Spinal cord (tissue), 10 donors: ENCODE results near the gene STMN3. TPM values are rescaled to one million over a fixed set of nuclear protein-coding genes. Genes with fewer than 3 reads are reported as not detected.
"Not testable (repeated sequence)": the region's sequence is repeated elsewhere in the genome, so short reads cannot be mapped to it uniquely, and the experiment has no call there.

Experiments
- DNase-seq, 6 donors: peaks; one replicate each; pipeline versions ENCODE4 v3.0.0 to v3.0.0-alpha.2; 2013 to 2015; ENCODE audit warnings: low spot score in 6 of 6, low read depth in 4 of 6
- H3K27ac ChIP-seq: one replicate; pipeline ENCODE4 v1.5.1; 2013; ENCODE audit warnings: low read depth, low read length, control low read depth
- H3K27me3 ChIP-seq: one replicate; pipeline ENCODE4 v1.6.1; 2013; ENCODE audit warnings: low read length; ENCODE audit not compliant: control insufficient read depth, insufficient read depth
- H3K36me3 ChIP-seq: one replicate; pipeline ENCODE4 v1.6.1; 2013; ENCODE audit warnings: low read length; ENCODE audit not compliant: control insufficient read depth, insufficient read depth
- H3K4me1 ChIP-seq: one replicate; pipeline ENCODE4 v1.6.1; 2013; ENCODE audit warnings: low read length; ENCODE audit not compliant: control insufficient read depth, insufficient read depth
- H3K4me3 ChIP-seq: one replicate; pipeline ENCODE4 v1.5.1; 2013; ENCODE audit warnings: low read depth, low read length, control low read depth
- H3K9me3 ChIP-seq: one replicate; pipeline ENCODE4 v1.6.1; 2013; ENCODE audit warnings: low read length; ENCODE audit not compliant: control insufficient read depth, insufficient read depth
- WGBS: methylation state at CpG from one replicate; pipeline ENCODE4 v1.1.5; 2013; ENCODE audit warnings: missing lambda C conversion rate; ENCODE audit not compliant: insufficient coverage; 5-methylcytosine and 5-hydroxymethylcytosine counted together
- polyA plus RNA-seq, 2 donors: library from polyadenylated mRNA; unstranded; fragments of 120-200 nt; gene quantifications; one replicate each; pipeline ENCODE4 v1.2.1, GENCODE V29; 2013; ENCODE audit not compliant: insufficient read length in 2 of 2
- total RNA-seq, 2 donors: library from RNA; depleted of rRNA in 1 of 2; stranded (reverse); fragments of 120-200 nt in 1 of 2; fragments of >200 nt in 1 of 2; gene quantifications; one replicate each; pipeline versions ENCODE4 v1.2.3 to v1.2.4, GENCODE V29; 2013 to 2014
- donor health status: healthy.

STMN3 gene
- total and polyA plus RNA-seq, 4 donors, result 137 to 495 (median 318) TPM

GRCh38 chr20:63648895-63649589, 4.2 kb downstream of the STMN3 start:
- Histone ChIP-seq H3K4me3 (no peak overlapping the region), H3K9me3 (no peaks in the 10 kb centered on the region), H3K27ac (no peak overlapping the region), H3K4me1 (peaks cover 21% of the 10 kb centered on the region), H3K27me3 (no peaks in the 10 kb centered on the region), H3K36me3 (peaks cover 31% of the 10 kb centered on the region)
- WGBS, result 84% methylated on average over 9 of the region's 11 CpGs
- DNase-seq, result no peak

- Histone ChIP-seq H3K27me3 (no peaks in the 10 kb centered on the region), H3K4me3 (no peak overlapping the region), H3K9me3 (no peaks in the 10 kb centered on the region), H3K27ac (no peak overlapping the region), H3K4me1 (peaks cover 15% of the 10 kb centered on the region), H3K36me3 (peaks cover 40% of the 10 kb centered on the region)
- WGBS, result no CpG with 5 or more reads among the region's 6 CpGs
- no peak for DNase-seq
These were observed 5.0 kb downstream of the STMN3 start for GRCh38 chr20:63648190-63648589.

GRCh38 chr20:63645218-63645617, 8.0 kb downstream of the STMN3 start:
- no peak overlapping the region for H3K27ac ChIP-seq
- no peak for DNase-seq
- 79% methylated on average over 4 of the region's 4 CpGs for WGBS
- peaks cover 49% of the 10 kb centered on the region for H3K36me3 ChIP-seq
- peaks cover 11% of the 10 kb centered on the region for H3K4me1 ChIP-seq
- no peaks in the 10 kb centered on the region for H3K27me3 ChIP-seq
- H3K9me3 ChIP-seq, result no peaks in the 10 kb centered on the region
- no peak overlapping the region for H3K4me3 ChIP-seq

- Histone ChIP-seq H3K36me3 (peaks cover 55% of the 10 kb centered on the region), H3K27me3 (no peaks in the 10 kb centered on the region), H3K4me3 (no peak overlapping the region), H3K9me3 (no peaks in the 10 kb centered on the region), H3K27ac (no peak overlapping the region), H3K4me1 (peaks cover 13% of the 10 kb centered on the region)
- no peak for DNase-seq
- WGBS, result 89% methylated on average over 9 of the region's 15 CpGs
These were observed 9.3 kb downstream of the STMN3 start for GRCh38 chr20:63643946-63644345.

GRCh38 chr20:63643499-63643898, 9.7 kb downstream of the STMN3 start:
- H3K27ac ChIP-seq, result no peak overlapping the region
- peaks cover 13% of the 10 kb centered on the region for H3K4me1 ChIP-seq
- no peak overlapping the region for H3K4me3 ChIP-seq
- no peaks in the 10 kb centered on the region for H3K27me3 ChIP-seq
- DNase-seq, result no peak
- peaks cover 51% of the 10 kb centered on the region for H3K36me3 ChIP-seq
- no peaks in the 10 kb centered on the region for H3K9me3 ChIP-seq
- WGBS, result 93% methylated on average over 6 of the region's 10 CpGs

- Histone ChIP-seq H3K4me3 (no peak overlapping the region), H3K36me3 (peaks cover 45% of the 10 kb centered on the region), H3K27me3 (no peaks in the 10 kb centered on the region), H3K9me3 (no peaks in the 10 kb centered on the region), H3K27ac (no peak overlapping the region), H3K4me1 (peaks cover 13% of the 10 kb centered on the region)
- 21% methylated on average over 20 of the region's 29 CpGs for WGBS
- DNase-seq, result no peak
These were observed 10.5 kb downstream of the STMN3 start for GRCh38 chr20:63642527-63643247.

- Histone ChIP-seq H3K4me3 (peak overlapping the region; percentile 44), H3K27ac (no peak overlapping the region), H3K4me1 (peaks cover 13% of the 10 kb centered on the region), H3K36me3 (peaks cover 45% of the 10 kb centered on the region), H3K27me3 (no peaks in the 10 kb centered on the region), H3K9me3 (no peaks in the 10 kb centered on the region)
- WGBS, result under 1% methylated on average over 65 of the region's 86 CpGs
- peak in 3 of 6 donors; percentile 78 to 96 (median 90) for DNase-seq
These were observed 11.3 kb downstream of the STMN3 start for GRCh38 chr20:63641792-63642523.

- H3K9me3 ChIP-seq, result no peaks in the 10 kb centered on the region
- DNase-seq, result no peak
- H3K27me3 ChIP-seq, result no peaks in the 10 kb centered on the region
- peaks cover 45% of the 10 kb centered on the region for H3K36me3 ChIP-seq
- no peak overlapping the region for H3K27ac ChIP-seq
- WGBS, result 36% methylated on average over 40 of the region's 47 CpGs
- H3K4me3 ChIP-seq, result peak overlapping the region; percentile 44
- H3K4me1 ChIP-seq, result peaks cover 13% of the 10 kb centered on the region
These were observed 12.0 kb downstream of the STMN3 start for GRCh38 chr20:63641146-63641791.

GRCh38 chr20:63640686-63641085, 12.5 kb downstream of the STMN3 start:
- peaks cover 45% of the 10 kb centered on the region for H3K36me3 ChIP-seq
- H3K4me1 ChIP-seq, result peaks cover 13% of the 10 kb centered on the region
- H3K9me3 ChIP-seq, DNase-seq, H3K27me3 ChIP-seq, H3K27ac ChIP-seq, H3K4me3 ChIP-seq: not testable (repeated sequence)
- WGBS, result 83% methylated on average over 4 of the region's 17 CpGs
